IPS-15b (cell line): ENCODE measurements around the gene TBX1.
"Not testable (repeated sequence)": the region's sequence is repeated elsewhere in the genome, so short reads cannot be mapped to it uniquely, and the experiment has no call there.

Source experiments
- H3K27me3 ChIP-seq: one replicate; pipeline ENCODE4 v1.6.1; 2013; ENCODE audit warnings: low read length; ENCODE audit not compliant: control insufficient read depth, insufficient read depth
- H3K36me3 ChIP-seq: one replicate; pipeline ENCODE4 v1.6.1; 2013; ENCODE audit warnings: low read length; ENCODE audit not compliant: control insufficient read depth, insufficient read depth
- H3K4me1 ChIP-seq: one replicate; pipeline ENCODE4 v1.6.1; 2013; ENCODE audit warnings: mild to moderate bottlenecking, low read length; ENCODE audit not compliant: control insufficient read depth, insufficient read depth
- H3K4me3 ChIP-seq: one replicate; pipeline ENCODE4 v1.5.1; 2013; ENCODE audit warnings: low read depth, low read length
- H3K9ac ChIP-seq: one replicate; pipeline ENCODE4 v1.6.1; 2013; ENCODE audit warnings: low read depth, mild to moderate bottlenecking, low read length
- H3K9me3 ChIP-seq: one replicate; pipeline ENCODE4 v1.6.1; 2013; ENCODE audit warnings: mild to moderate bottlenecking, low read length; ENCODE audit not compliant: control insufficient read depth, insufficient read depth

Gene TBX1

DNA sequence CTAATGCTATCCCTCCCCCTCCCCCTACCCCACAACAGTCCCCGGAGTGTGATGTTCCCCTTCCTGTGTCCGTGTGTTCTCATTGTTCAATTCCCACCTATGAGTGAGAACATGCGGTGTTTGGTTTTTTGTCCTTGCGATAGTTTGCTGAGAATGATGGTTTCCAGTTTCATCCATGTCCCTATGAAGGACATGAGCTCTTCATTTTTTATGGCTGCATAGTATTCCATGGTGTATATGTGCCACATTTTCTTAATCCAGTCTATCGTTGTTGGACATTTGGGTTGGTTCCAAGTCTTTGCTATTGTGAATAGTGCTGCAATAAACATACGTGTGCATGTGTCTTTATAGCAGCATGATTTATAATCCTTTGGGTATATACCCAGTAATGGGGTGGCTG is 16.6 kb downstream of the TBX1 start:
- H3K27me3 ChIP-seq, H3K4me3 ChIP-seq, H3K36me3 ChIP-seq, H3K9ac ChIP-seq, H3K4me1 ChIP-seq, H3K9me3 ChIP-seq: not testable (repeated sequence)

DNA sequence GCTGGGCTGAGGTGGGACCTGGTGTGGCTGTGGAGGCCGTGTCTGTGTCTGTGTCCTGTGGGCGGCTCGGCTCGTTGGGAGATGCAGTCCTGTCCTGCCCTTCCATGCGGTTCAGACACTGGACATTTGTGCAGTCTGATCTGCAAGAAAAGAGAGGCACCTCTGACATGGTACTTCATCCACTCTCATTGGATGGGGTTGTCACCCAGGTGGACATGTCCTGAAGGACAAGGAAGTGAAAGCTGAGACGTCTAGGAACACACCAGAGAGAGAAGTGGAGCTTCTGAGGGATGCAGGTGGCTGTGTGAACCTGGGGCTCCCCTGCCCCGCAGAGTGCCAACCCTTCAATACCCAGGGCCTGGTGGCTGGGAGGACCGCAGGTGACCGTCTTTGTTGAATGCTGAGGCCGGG is 18.4 kb downstream of the TBX1 start:
- Histone ChIP-seq H3K27me3 (no peaks in the 10 kb centered on the region), H3K4me1 (no peaks in the 10 kb centered on the region), H3K4me3 (no peak overlapping the region), H3K9me3 (no peaks in the 10 kb centered on the region), H3K36me3 (no peaks in the 10 kb centered on the region), H3K9ac (no peak overlapping the region)

DNA sequence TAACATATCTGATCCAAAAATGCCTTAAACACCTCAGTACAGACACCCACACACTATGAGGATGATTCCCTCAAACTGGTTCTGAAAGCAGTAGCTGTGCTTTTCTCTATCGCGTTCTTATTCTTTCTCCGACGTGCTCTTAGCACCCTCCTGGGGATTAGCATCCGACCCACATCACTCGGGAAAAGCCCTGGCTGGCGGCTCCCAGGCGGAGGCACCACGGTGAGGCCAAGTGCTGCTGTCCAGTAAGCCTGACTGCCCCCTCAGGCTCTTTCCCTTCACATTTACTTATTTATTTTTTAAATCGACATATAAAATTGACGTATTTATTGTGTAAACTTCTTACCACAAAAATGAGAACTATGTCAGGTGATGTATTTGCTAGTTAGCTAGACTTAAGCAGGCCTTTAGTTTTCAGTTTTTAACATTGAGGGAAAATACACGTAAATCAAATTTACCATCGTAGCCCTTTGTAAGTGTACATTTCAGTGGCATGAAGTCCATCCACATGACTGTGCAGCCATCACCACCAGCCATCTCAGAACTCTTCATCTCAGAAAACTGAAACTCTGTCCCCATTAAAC is 19.2 kb downstream of the TBX1 start:
- no peaks in the 10 kb centered on the region for H3K4me1 ChIP-seq
- no peak overlapping the region for H3K4me3 ChIP-seq
- H3K9ac ChIP-seq, result no peak overlapping the region
- no peaks in the 10 kb centered on the region for H3K27me3 ChIP-seq
- no peaks in the 10 kb centered on the region for H3K36me3 ChIP-seq
- no peaks in the 10 kb centered on the region for H3K9me3 ChIP-seq

- Histone ChIP-seq H3K4me3 (no peak overlapping the region), H3K36me3 (no peaks in the 10 kb centered on the region), H3K4me1 (no peaks in the 10 kb centered on the region), H3K9me3 (no peaks in the 10 kb centered on the region), H3K27me3 (no peaks in the 10 kb centered on the region), H3K9ac (no peak overlapping the region)
Observed at GRCh38 chr22:19782533-19782932, 22.0 kb downstream of the TBX1 start.

GRCh38 chr22:19783586-19784383 is 23.2 kb downstream of the TBX1 start:
- Histone ChIP-seq H3K4me3 (no peak overlapping the region), H3K4me1 (no peaks in the 10 kb centered on the region), H3K36me3 (no peaks in the 10 kb centered on the region), H3K9me3 (no peaks in the 10 kb centered on the region), H3K9ac (peak overlapping the region; percentile 24), H3K27me3 (no peaks in the 10 kb centered on the region)

DNA sequence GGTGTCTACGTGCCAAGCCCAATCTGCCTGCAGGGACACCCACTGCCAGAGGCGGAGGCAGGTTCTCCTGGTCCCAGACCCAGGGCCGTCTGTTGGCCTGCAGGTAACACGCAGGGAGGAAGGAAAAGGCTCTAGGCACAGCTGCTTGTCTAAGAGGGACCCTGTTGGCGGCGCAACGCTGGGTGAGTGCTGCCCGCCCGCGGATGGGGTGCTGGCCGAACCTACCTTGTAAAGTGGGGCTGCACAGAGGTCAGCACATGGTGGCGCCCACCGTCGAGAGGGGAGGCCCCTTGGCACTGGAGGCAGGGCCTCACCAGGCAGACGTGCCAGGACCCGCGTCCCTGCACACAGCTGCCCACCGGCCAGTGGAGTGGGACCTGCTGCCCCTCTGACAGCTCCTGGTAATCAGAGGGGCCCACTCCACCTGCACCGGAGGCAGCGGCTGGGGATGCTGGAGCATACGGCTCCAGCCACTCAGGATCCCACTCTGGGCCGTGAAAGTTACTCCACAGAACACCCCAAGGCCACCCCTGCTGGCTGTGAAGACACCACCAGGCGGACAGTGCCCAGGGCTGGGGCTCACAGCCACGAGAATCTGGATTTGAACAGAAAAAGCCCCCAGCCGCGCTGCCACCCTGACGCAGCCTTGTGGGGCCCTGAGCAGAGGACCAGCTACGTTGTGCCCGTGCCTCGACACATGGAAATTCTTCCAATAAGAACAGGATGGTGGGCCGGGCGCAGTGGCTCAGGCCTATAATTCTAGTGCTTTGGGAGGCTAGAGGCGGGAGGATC is 24.0 kb downstream of the TBX1 start:
- no peaks in the 10 kb centered on the region for H3K4me1 ChIP-seq
- no peaks in the 10 kb centered on the region for H3K36me3 ChIP-seq
- no peak overlapping the region for H3K4me3 ChIP-seq
- H3K9me3 ChIP-seq, result no peaks in the 10 kb centered on the region
- no peaks in the 10 kb centered on the region for H3K27me3 ChIP-seq
- H3K9ac ChIP-seq, result peak overlapping the region; percentile 24

DNA sequence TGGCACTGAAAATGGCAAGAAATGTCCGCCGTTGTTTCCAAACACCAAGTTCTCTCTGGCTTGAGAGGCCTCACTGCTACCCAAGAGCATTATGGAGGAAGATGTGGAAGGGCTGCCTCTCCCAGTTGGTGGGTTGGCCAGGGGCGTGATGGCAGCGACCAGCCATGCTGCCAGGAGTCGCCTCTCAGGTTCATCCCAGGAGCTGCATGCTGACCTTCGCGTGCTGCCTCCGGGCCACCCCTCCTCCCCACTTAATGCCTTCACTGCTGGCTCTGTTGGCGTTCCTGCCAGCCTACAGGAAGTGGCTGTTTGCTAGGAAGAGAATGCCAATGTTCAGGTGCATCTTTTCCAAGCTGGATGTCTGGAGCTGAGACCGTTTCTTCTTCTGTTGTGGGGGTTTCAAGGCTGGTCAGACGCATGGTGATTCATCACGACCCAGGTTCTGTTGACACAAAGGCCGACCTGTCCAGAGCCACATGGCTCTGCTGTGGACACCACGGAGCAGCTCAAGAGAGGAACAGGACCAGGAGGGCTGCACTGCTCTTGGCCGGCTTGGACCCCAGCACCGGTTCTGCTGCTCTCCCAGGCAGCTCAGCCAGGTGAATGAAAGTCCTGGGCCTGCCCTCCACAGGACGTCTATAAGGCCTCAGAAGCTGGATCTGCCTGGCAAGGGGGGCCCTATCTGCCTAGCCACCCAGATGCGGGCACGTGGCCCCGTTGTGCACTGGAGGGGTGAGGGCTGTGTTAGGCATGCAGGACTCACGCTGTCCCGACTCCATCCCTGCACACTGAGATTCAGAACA is 25.1 kb downstream of the TBX1 start:
- Histone ChIP-seq H3K9ac (no peak overlapping the region), H3K9me3 (no peaks in the 10 kb centered on the region), H3K27me3 (no peaks in the 10 kb centered on the region), H3K4me3 (no peak overlapping the region), H3K4me1 (no peaks in the 10 kb centered on the region), H3K36me3 (no peaks in the 10 kb centered on the region)

DNA sequence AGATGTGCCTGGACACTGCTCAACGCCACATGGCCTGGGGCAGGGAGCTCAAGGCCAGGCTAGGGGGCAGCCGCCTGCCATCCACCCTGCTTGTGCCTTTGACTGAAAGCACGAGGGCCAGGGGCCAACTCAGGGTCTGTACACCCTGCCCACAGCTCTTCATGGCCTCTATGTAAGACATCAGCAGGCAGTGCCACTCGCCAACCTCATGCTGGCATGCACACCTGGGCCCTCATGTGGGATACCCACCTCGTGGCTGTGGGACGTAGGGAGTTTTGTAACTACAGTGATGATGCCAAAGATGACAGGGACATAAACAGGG is 25.6 kb downstream of the TBX1 start:
- Histone ChIP-seq H3K9ac (no peak overlapping the region), H3K4me3 (no peak overlapping the region), H3K9me3 (no peaks in the 10 kb centered on the region), H3K36me3 (no peaks in the 10 kb centered on the region), H3K4me1 (no peaks in the 10 kb centered on the region), H3K27me3 (no peaks in the 10 kb centered on the region)

DNA sequence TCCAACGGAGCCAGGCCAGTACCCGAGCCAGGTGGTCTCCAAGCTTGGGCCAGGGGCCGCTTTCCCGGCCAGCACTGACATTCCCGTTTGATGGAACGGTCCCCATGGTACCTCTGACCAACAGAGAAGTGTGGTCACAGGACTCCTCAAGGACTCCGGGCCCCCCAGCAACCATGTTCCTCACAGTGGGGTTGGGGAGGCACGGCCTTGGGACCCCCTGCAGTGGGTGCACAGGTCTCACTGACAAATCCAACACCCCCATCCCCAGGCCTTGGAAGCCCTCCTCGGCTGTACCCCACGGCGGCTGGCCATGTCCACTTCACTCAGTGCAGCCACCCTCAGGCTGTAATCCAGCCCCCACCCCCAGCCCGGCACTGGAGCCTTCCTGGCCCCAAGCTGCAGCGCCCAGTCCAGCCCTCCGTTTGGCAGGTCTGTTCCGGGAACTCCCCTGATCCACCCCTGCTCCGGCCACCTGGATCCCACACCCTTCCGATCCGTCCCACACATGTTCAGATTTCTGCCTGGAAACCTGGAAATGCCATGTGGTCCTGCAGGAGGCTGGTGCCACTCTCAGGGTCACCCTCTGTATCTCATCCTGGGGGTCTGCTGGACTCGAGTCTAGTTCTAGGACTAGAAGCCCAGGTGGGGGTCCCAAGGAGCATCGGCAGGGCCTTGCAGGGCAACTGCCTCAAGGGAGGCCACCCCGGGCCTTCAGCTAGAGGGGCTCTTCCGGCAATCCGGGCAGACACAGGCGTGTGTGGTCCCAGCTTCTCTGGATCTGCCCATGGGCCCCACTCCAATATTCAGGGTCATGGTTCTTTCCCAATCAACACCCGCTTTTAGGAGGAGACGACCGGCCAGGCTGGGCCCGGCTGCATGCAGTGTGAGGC is 26.6 kb downstream of the TBX1 start:
- no peaks in the 10 kb centered on the region for H3K27me3 ChIP-seq
- H3K9me3 ChIP-seq, result no peaks in the 10 kb centered on the region
- H3K9ac ChIP-seq, result no peak overlapping the region
- no peak overlapping the region for H3K4me3 ChIP-seq
- H3K4me1 ChIP-seq, result no peaks in the 10 kb centered on the region
- no peaks in the 10 kb centered on the region for H3K36me3 ChIP-seq

GRCh38 chr22:19787849-19788141 is 27.2 kb downstream of the TBX1 start:
- no peak overlapping the region for H3K4me3 ChIP-seq
- no peaks in the 10 kb centered on the region for H3K27me3 ChIP-seq
- no peak overlapping the region for H3K9ac ChIP-seq
- H3K36me3 ChIP-seq, result no peaks in the 10 kb centered on the region
- H3K9me3 ChIP-seq, result no peaks in the 10 kb centered on the region
- H3K4me1 ChIP-seq, result no peaks in the 10 kb centered on the region

DNA sequence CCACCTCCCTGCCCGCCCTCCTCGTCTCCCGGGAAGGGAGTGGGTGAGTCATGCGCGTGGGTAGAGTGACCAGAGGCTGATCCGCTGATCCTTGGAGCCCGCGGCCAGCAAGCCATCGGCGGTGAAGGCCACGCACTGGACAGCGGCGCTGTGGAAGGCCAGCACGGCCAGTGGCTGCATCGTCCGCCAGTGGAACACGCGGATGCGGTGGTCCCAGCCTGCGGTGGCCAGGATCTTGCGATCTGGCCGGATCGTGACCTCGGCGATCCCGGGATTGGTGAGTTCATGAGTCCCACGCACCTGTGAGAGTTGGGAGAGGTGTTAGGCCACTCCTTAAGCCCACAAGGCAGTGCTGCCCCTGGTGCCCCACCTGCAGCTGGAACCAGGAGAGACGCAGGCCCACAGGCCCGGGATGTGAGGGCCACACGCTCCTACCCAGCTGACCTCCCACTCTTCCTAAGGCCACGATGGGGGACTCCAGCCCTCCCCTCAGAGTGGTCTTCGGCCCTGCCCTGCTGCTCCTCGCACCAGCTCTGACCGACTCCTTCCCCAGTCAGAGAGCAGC is 28.2 kb downstream of the TBX1 start:
- Histone ChIP-seq H3K27me3 (no peaks in the 10 kb centered on the region), H3K36me3 (no peaks in the 10 kb centered on the region), H3K4me1 (no peaks in the 10 kb centered on the region), H3K9me3 (no peaks in the 10 kb centered on the region), H3K4me3 (no peak overlapping the region), H3K9ac (no peak overlapping the region)
